Esophagus mucosa (tissue), 1 donor: ENCODE measurements around the gene MLX. TPM values are rescaled to one million over a fixed set of nuclear protein-coding genes. Genes with fewer than 3 reads are reported as not detected.
"Not testable (repeated sequence)": the region's sequence is repeated elsewhere in the genome, so short reads cannot be mapped to it uniquely, and the experiment has no call there.

Experiments used
- ATAC-seq: fragments of 200-7000 bp; cut with Tn5 transposase; one replicate; pipeline ENCODE4 v1.9.1; 2020
- total RNA-seq: library from RNA; stranded (reverse); gene quantifications from one replicate; pipeline ENCODE4 v1.2.4, GENCODE V29; 2023
- donor health status: DM: yes; HTN: yes; CAD: no.

The MLX gene
- total RNA-seq, 1 donor from 2014 or later, result 33.8 TPM

GRCh38 chr17:42536372-42537155 is 30.3 kb upstream of the MLX start:
- ATAC-seq, result peak; percentile 64

GRCh38 chr17:42537156-42537805 is 29.6 kb upstream of the MLX start:
- ATAC-seq, result peak; percentile 8

GRCh38 chr17:42537826-42538451 is 29.0 kb upstream of the MLX start:
- no peak for ATAC-seq

DNA sequence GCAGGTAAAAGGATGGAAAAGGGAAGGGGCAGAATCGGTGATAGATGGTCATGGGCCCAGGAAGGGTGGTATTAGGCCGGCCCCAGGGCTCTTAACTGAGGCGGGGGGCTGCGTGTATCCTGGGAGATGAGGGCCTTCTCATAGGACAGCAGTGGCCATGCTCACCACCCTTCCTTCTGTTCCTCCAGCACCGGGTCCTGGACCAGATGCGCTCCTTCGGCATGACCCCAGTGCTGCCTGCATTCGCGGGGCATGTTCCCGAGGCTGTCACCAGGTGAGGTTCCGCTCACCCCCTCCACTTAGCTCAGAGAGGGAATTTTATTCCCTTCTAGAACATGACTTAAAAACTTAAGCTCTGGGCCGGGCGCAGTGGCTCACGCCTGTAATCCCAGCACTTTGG is 28.4 kb upstream of the MLX start:
- no peak for ATAC-seq

- not testable (repeated sequence) for ATAC-seq
Measured at GRCh38 chr17:42540558-42540957, 26.3 kb upstream of the MLX start.

DNA sequence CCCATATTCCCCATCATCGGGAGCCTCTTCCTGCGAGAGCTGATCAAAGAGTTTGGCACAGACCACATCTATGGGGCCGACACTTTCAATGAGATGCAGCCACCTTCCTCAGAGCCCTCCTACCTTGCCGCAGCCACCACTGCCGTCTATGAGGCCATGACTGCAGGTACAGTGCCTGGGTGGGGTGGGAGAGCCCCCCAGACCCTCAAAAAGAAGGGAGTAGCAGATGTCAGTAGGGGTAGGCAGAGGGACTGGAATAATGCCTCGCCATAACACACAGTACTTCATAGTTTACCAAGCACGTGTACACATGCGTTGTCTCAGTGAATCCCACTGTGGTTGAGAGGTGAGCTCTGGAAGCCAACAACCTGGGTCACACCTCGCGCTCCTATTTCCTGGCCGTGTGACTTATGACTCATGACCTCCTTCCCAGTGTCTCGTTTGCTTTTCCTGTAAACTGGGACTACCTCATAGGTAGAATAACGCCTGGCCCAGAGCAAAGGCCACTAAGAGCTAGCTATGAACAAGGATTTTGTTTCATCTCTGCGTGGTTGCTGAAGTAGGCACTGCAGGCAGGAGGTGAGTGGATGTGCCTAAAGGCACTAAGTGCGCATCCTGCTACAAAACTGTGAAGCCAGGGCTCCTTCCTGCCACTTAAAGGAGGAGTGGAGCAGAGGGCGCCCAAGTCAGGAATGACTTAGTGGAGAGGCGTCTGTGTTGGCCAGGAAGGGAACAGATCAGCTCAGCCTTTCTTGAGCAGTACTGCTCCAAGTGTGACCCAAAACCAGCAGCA is 25.7 kb upstream of the MLX start:
- ATAC-seq, result peak; percentile 43

- no peak for ATAC-seq
Measured at GRCh38 chr17:42543190-42544079, 23.5 kb upstream of the MLX start.

- no peak for ATAC-seq
Measured at GRCh38 chr17:42544874-42545283, 22.0 kb upstream of the MLX start.

GRCh38 chr17:42545755-42546505 is 21.0 kb upstream of the MLX start:
- not testable (repeated sequence) for ATAC-seq

GRCh38 chr17:42547001-42547461 is 19.9 kb upstream of the MLX start:
- ATAC-seq, result peak; percentile 28

DNA sequence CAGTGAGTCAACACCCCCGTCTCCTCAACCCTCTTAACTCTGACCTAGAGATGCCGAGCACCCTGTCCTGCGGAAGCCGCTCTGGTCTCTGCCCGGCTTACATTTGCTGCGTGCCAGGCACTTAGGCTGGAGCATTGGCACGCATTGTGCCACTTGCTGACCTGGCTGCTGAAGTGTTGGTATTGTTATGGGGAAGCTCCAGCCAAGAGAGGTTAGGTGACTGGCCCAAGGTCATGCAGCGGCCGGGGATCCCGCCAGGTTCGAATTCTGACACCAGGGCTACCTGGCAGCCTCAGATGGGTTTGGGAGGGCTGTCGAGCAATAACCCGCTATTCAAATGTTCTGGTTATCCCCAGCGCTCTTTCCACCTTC is 19.2 kb upstream of the MLX start:
- ATAC-seq, result no peak

- ATAC-seq, result peak; percentile 76
Measured at GRCh38 chr17:42548070-42548837, 18.6 kb upstream of the MLX start.

- no peak for ATAC-seq
Measured at GRCh38 chr17:42548993-42549755, 17.7 kb upstream of the MLX start.

- not testable (repeated sequence) for ATAC-seq
Measured at GRCh38 chr17:42552736-42553135, 14.2 kb upstream of the MLX start, which contains the start of gene HSD17B1. TSS of gene HSD17B1 (plus strand) at chr17:42552923. CDS start at chr17:42552934, 11 bp downstream.

DNA sequence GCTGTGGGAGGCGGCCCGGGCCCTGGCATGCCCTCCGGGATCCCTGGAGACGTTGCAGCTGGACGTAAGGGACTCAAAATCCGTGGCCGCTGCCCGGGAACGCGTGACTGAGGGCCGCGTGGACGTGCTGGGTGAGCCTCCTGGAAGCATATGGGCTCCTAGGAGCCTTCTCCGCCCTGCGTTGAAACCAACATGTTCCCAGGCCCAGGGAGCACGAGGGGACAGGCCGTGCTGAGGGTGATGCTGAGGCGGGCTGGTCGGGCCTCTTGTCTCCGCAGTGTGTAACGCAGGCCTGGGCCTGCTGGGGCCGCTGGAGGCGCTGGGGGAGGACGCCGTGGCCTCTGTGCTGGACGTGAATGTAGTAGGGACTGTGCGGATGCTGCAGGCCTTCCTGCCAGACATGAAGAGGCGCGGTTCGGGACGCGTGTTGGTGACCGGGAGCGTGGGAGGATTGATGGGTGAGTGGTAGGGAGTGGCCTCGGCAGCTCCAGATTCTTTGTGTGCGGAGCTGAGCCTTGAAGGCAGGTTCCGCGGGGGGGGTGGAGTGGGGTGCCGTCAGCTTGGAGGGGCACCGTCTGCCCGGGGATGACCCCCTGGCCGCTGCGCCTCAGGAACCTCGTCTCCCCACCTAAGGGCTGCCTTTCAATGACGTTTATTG is 13.6 kb upstream of the MLX start:
- ATAC-seq, result peak; percentile 65

- peak; percentile 70 for ATAC-seq
Measured at GRCh38 chr17:42553866-42554249, 13.0 kb upstream of the MLX start.

GRCh38 chr17:42554250-42555121 is 12.4 kb upstream of the MLX start:
- peak; percentile 68 for ATAC-seq
